ENCODE measurements around the gene AK6. TPM values are rescaled to one million over a fixed set of nuclear protein-coding genes. Genes with fewer than 3 reads are reported as not detected.

The AK6 gene
- 10 to 100 TPM; 14.0 to 43.6 (median 19.4) TPM for total RNA-seq

- H3K4me3 ChIP-seq, result peak within 1 kb of the TSS; percentile 87
- H3K4me1 ChIP-seq, result peaks cover 31% of the 10 kb centered on the region
- H3K36me3 ChIP-seq, result peaks cover 30% of the 10 kb centered on the region
- no peak for TF ChIP-seq CTCF (IDR thresholded peaks at IDR 0.05)
- no peak for TF ChIP-seq EP300 (IDR thresholded peaks at IDR 0.05)
- peak; percentile 58 to 86 (median 60) for TF ChIP-seq POLR2AphosphoS5 (IDR thresholded peaks at IDR 0.05)
- TF ChIP-seq POLR2A (IDR thresholded peaks at IDR 0.05), result peak; percentile 51 to 81
- peak; percentile 95 to 96 for DNase-seq (ENCODE audit: low spot score in 2 of 2)
- H3K27me3 ChIP-seq, result no peaks in the 10 kb centered on the region
- WGBS, result 0% methylated on average over 10 of the region's 66 CpGs
- H3K27ac ChIP-seq, result peak within 1 kb of the TSS; percentile 97
- no peaks in the 10 kb centered on the region for H3K9me3 ChIP-seq
Observed at GRCh38 chr5:69369340-69370121, at the start of gene AK6, which contains the start of the genes RAD17 and TAF9. AK6 (minus strand) TSS chr5:69369520; CDS start chr5:69369490, 30 bp downstream. RAD17 (plus strand) TSS chr5:69369818; CDS start chr5:69372209, 2,391 bp downstream. TAF9 (minus strand) TSS chr5:69369520; CDS start chr5:69365737, 3,783 bp downstream.

GRCh38 chr5:69418554-69418953, 49.2 kb upstream of the AK6 start:
- no peaks in the 10 kb centered on the region for H3K4me1 ChIP-seq
- WGBS, result 94% methylated on average over 3 of the region's 3 CpGs
- DNase-seq (ENCODE audit: low spot score in 2 of 2), result no peak

GRCh38 chr5:69416699-69417098, 47.4 kb upstream of the AK6 start:
- no peak for TF ChIP-seq POLR2A (IDR thresholded peaks at IDR 0.05)
- TF ChIP-seq CTCF (IDR thresholded peaks at IDR 0.05), result no peak
- no peak for TF ChIP-seq EP300 (IDR thresholded peaks at IDR 0.05)
- no peak for TF ChIP-seq POLR2AphosphoS5 (IDR thresholded peaks at IDR 0.05)
- H3K4me3 ChIP-seq, result no peak overlapping the region

More at GRCh38 chr5:69418554-69418953, 49.2 kb upstream of the AK6 start:
- Histone ChIP-seq H3K27ac (no peak overlapping the region), H3K27me3 (no peaks in the 10 kb centered on the region), H3K4me3 (no peak overlapping the region), H3K9me3 (no peaks in the 10 kb centered on the region), H3K36me3 (peaks cover 3% of the 10 kb centered on the region)
- TF ChIP-seq EP300 (IDR thresholded peaks at IDR 0.05), result no peak
- TF ChIP-seq POLR2A (IDR thresholded peaks at IDR 0.05), result no peak
- TF ChIP-seq POLR2AphosphoS5 (IDR thresholded peaks at IDR 0.05), result no peak
- no peak for TF ChIP-seq CTCF (IDR thresholded peaks at IDR 0.05)

GRCh38 chr5:69416180-69416579, 46.9 kb upstream of the AK6 start:
- Histone ChIP-seq H3K27me3 (no peaks in the 10 kb centered on the region), H3K4me3 (peak overlapping the region; percentile 62), H3K36me3 (peaks cover 17% of the 10 kb centered on the region), H3K27ac (no peak overlapping the region), H3K9me3 (no peaks in the 10 kb centered on the region), H3K4me1 (no peaks in the 10 kb centered on the region)
- 57% methylated on average over 6 of the region's 6 CpGs for WGBS
- TF ChIP-seq POLR2A (IDR thresholded peaks at IDR 0.05) (no peak), CTCF (IDR thresholded peaks at IDR 0.05) (no peak), EP300 (IDR thresholded peaks at IDR 0.05) (no peak), POLR2AphosphoS5 (IDR thresholded peaks at IDR 0.05) (no peak)
- DNase-seq (ENCODE audit: low spot score in 2 of 2), result no peak

More at GRCh38 chr5:69416699-69417098, 47.4 kb upstream of the AK6 start:
- Histone ChIP-seq H3K4me1 (no peaks in the 10 kb centered on the region), H3K9me3 (no peaks in the 10 kb centered on the region), H3K27me3 (no peaks in the 10 kb centered on the region), H3K27ac (no peak overlapping the region), H3K36me3 (peaks cover 12% of the 10 kb centered on the region)
- DNase-seq (ENCODE audit: low spot score in 2 of 2), result no peak

GRCh38 chr5:69415584-69415958, 46.3 kb upstream of the AK6 start:
- Histone ChIP-seq H3K27me3 (no peaks in the 10 kb centered on the region), H3K9me3 (no peaks in the 10 kb centered on the region), H3K27ac (peak overlapping the region; percentile 73), H3K4me1 (no peaks in the 10 kb centered on the region), H3K4me3 (peak overlapping the region; percentile 62), H3K36me3 (peaks cover 21% of the 10 kb centered on the region)
- DNase-seq (ENCODE audit: low spot score in 2 of 2), result no peak
- no peak for TF ChIP-seq EP300 (IDR thresholded peaks at IDR 0.05)
- TF ChIP-seq POLR2AphosphoS5 (IDR thresholded peaks at IDR 0.05), result no peak
- TF ChIP-seq CTCF (IDR thresholded peaks at IDR 0.05), result no peak
- no peak for TF ChIP-seq POLR2A (IDR thresholded peaks at IDR 0.05)
- WGBS, result 44% methylated on average over 18 of the region's 18 CpGs
